ENCODE data around the gene CMSS1. TPM values are rescaled to one million over a fixed set of nuclear protein-coding genes. Genes with fewer than 3 reads are reported as not detected.

Gene CMSS1
- total and polyA plus RNA-seq, 2 of the 13 experiments (the other 11 are each of a cell fraction or from before 2014, with no cell fraction given), result 6.4 to 48.7 TPM

- TF ChIP-seq ZNF318 (CRISPR knock-in tag; IDR thresholded peaks at IDR 0.05), result no peak
- TF ChIP-seq ZMAT3 (CRISPR knock-in tag; conservative IDR thresholded peaks at IDR 0.05), result no peak
- TF ChIP-seq, protein P1, sequence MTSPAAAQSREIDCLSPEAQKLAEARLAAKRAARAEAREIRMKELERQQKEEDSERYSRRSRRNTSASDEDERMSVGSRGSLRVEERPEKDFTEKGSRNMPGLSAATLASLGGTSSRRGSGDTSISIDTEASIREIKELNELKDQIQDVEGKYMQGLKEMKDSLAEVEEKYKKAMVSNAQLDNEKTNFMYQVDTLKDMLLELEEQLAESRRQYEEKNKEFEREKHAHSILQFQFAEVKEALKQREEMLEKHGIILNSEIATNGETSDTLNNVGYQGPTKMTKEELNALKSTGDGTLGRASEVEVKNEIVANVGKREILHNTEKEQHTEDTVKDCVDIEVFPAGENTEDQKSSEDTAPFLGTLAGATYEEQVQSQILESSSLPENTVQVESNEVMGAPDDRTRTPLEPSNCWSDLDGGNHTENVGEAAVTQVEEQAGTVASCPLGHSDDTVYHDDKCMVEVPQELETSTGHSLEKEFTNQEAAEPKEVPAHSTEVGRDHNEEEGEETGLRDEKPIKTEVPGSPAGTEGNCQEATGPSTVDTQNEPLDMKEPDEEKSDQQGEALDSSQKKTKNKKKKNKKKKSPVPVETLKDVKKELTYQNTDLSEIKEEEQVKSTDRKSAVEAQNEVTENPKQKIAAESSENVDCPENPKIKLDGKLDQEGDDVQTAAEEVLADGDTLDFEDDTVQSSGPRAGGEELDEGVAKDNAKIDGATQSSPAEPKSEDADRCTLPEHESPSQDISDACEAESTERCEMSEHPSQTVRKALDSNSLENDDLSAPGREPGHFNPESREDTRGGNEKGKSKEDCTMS (CRISPR knock-in tag; conservative IDR thresholded peaks at IDR 0.05), result no peak
- no peak for TF ChIP-seq SATB2 (CRISPR knock-in tag; IDR thresholded peaks at IDR 0.05)
- no peak for TF ChIP-seq JARID2 (CRISPR knock-in tag; IDR thresholded peaks at IDR 0.05; ENCODE audit: insufficient replicate concordance)
- no peak for TF ChIP-seq ZNF790 (CRISPR knock-in tag; IDR thresholded peaks at IDR 0.05; ENCODE audit: borderline replicate concordance)
- TF ChIP-seq ZNF772 (CRISPR knock-in tag; IDR thresholded peaks at IDR 0.05), result no peak
- TF ChIP-seq, protein P2, sequence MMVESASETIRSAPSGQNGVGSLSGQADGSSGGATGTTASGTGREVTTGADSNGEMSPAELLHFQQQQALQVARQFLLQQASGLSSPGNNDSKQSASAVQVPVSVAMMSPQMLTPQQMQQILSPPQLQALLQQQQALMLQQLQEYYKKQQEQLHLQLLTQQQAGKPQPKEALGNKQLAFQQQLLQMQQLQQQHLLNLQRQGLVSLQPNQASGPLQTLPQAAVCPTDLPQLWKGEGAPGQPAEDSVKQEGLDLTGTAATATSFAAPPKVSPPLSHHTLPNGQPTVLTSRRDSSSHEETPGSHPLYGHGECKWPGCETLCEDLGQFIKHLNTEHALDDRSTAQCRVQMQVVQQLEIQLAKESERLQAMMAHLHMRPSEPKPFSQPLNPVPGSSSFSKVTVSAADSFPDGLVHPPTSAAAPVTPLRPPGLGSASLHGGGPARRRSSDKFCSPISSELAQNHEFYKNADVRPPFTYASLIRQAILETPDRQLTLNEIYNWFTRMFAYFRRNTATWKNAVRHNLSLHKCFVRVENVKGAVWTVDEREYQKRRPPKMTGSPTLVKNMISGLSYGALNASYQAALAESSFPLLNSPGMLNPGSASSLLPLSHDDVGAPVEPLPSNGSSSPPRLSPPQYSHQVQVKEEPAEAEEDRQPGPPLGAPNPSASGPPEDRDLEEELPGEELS (CRISPR knock-in tag; IDR thresholded peaks at IDR 0.05), result no peak
Measured at GRCh38 chr3:100030914-100031425, 213.3 kb downstream of the CMSS1 start (continued).

Measured in HepG2 (cell line).